Measurements from ENCODE around the gene SPO11. TPM values are rescaled to one million over a fixed set of nuclear protein-coding genes. Genes with fewer than 3 reads are reported as not detected.

SPO11 gene
- total RNA-seq, 1 experiment from 2014 or later, result not detected

DNA sequence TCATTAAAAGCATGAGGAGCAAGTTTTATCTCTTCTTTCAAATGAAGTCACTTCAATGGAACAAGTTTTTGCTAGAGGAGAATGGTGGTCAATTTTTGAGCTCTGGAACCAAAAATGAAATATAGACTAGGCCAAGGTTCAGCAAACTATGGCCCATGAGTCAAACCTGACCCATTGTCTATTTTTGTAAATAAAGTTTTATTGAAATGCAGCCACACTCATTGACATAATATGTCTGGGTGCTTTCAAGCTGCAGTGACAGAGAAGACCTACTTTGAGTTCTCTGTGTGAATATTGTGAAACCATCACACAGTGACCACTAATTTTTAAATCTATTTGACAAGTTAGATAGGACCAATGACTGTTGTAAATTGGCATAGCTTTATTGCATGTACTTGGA is 34.8 kb downstream of the SPO11 start:
- no peaks in the 10 kb centered on the region for H3K9me3 ChIP-seq (ENCODE audit: low read length)
- TF ChIP-seq, protein P1, sequence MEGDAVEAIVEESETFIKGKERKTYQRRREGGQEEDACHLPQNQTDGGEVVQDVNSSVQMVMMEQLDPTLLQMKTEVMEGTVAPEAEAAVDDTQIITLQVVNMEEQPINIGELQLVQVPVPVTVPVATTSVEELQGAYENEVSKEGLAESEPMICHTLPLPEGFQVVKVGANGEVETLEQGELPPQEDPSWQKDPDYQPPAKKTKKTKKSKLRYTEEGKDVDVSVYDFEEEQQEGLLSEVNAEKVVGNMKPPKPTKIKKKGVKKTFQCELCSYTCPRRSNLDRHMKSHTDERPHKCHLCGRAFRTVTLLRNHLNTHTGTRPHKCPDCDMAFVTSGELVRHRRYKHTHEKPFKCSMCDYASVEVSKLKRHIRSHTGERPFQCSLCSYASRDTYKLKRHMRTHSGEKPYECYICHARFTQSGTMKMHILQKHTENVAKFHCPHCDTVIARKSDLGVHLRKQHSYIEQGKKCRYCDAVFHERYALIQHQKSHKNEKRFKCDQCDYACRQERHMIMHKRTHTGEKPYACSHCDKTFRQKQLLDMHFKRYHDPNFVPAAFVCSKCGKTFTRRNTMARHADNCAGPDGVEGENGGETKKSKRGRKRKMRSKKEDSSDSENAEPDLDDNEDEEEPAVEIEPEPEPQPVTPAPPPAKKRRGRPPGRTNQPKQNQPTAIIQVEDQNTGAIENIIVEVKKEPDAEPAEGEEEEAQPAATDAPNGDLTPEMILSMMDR (conservative IDR thresholded peaks at IDR 0.05; ENCODE audit: low read depth, low read length), result no peak
- TF ChIP-seq EZH2phosphoT487 (IDR thresholded peaks at IDR 0.05; ENCODE audit: borderline replicate concordance, low read length) (no peak), EZH2 (IDR thresholded peaks at IDR 0.05; ENCODE audit: low read length, unreplicated experiment) (no peak)
- H3K79me2 ChIP-seq (ENCODE audit: low read length), result peaks cover 3% of the 10 kb centered on the region
- CTCF ChIA-PET, result no interaction called here
- peaks cover 70% of the 10 kb centered on the region for H3K36me3 ChIP-seq (ENCODE audit: low read depth, low read length)
- no peak overlapping the region for H3K27ac ChIP-seq (ENCODE audit: low read length)
- H3K4me3 ChIP-seq (ENCODE audit: low read length), result no peak overlapping the region
- H3K4me2 ChIP-seq (ENCODE audit: low read length), result no peak overlapping the region
- no peaks in the 10 kb centered on the region for H3K4me1 ChIP-seq (ENCODE audit: insufficient read depth, low read length)
- H4K20me1 ChIP-seq (ENCODE audit: low read length), result peaks cover 20% of the 10 kb centered on the region
- H3K9me2 ChIP-seq (replicated peaks; ENCODE audit: low read length), result no peaks in the 10 kb centered on the region
- POLR2A ChIA-PET (ENCODE audit: unreplicated experiment), result no interaction called here
- no TSS peak for BruUV-seq (replicated peaks)
- ATAC-seq (no peak), DNase-seq (no peak)
- H3K9ac ChIP-seq (ENCODE audit: low read length), result no peak overlapping the region
- no peaks in the 10 kb centered on the region for H3F3A ChIP-seq (ENCODE audit: low read length, unreplicated experiment)
- intact Hi-C loops (cut with micrococcal nuclease), result no loop called here
- H3K27me3 ChIP-seq (ENCODE audit: low read length), result no peaks in the 10 kb centered on the region
- no peak overlapping the region for H2AFZ ChIP-seq (ENCODE audit: low read length)

- CTCF ChIA-PET, result no interaction called here
- no peak for DNase-seq
- Histone ChIP-seq H3F3A (ENCODE audit: low read length, unreplicated experiment) (no peaks in the 10 kb centered on the region), H3K79me2 (ENCODE audit: low read length) (no peaks in the 10 kb centered on the region; the same call in 1 of the 2 replicates), H3K9me3 (ENCODE audit: low read length) (no peaks in the 10 kb centered on the region), H3K27me3 (ENCODE audit: low read length) (no peaks in the 10 kb centered on the region), H2AFZ (ENCODE audit: low read length) (no peak overlapping the region), H3K27ac (ENCODE audit: low read length) (no peak overlapping the region), H3K36me3 (ENCODE audit: low read depth, low read length) (peaks cover 92% of the 10 kb centered on the region), H3K9ac (ENCODE audit: low read length) (no peak overlapping the region), H3K4me2 (ENCODE audit: low read length) (no peak overlapping the region), H3K4me3 (ENCODE audit: low read length) (no peak overlapping the region), H3K4me1 (ENCODE audit: insufficient read depth, low read length) (no peaks in the 10 kb centered on the region), H3K9me2 (replicated peaks; ENCODE audit: low read length) (no peaks in the 10 kb centered on the region), H4K20me1 (ENCODE audit: low read length) (no peaks in the 10 kb centered on the region)
- ATAC-seq, result no peak
- POLR2A ChIA-PET (ENCODE audit: unreplicated experiment), result interaction anchor here (0.6 kb wide), 1 partner anchor 14 kb away, joined by 4 read pairs; no protein-coding TSS in a partner anchor
- no peak for TF ChIP-seq EZH2phosphoT487 (IDR thresholded peaks at IDR 0.05; ENCODE audit: borderline replicate concordance, low read length)
- TF ChIP-seq, protein P1 (conservative IDR thresholded peaks at IDR 0.05; ENCODE audit: low read depth, low read length), result no peak
- TF ChIP-seq EZH2 (IDR thresholded peaks at IDR 0.05; ENCODE audit: low read length, unreplicated experiment), result no peak
- intact Hi-C loops (cut with micrococcal nuclease), result no loop called here
- no TSS peak for BruUV-seq (replicated peaks)
Measured at GRCh38 chr20:57369596-57369995, 40.0 kb downstream of the SPO11 start.

- H3K4me2 ChIP-seq (ENCODE audit: low read length), result no peak overlapping the region
- TF ChIP-seq EZH2 (IDR thresholded peaks at IDR 0.05; ENCODE audit: low read length, unreplicated experiment) (no peak), EZH2phosphoT487 (IDR thresholded peaks at IDR 0.05; ENCODE audit: borderline replicate concordance, low read length) (no peak)
- TF ChIP-seq, protein P1 (conservative IDR thresholded peaks at IDR 0.05; ENCODE audit: low read depth, low read length), result no peak
- no peaks in the 10 kb centered on the region for H3K4me1 ChIP-seq (ENCODE audit: insufficient read depth, low read length)
- no peak overlapping the region for H3K27ac ChIP-seq (ENCODE audit: low read length)
- H3F3A ChIP-seq (ENCODE audit: low read length, unreplicated experiment), result no peaks in the 10 kb centered on the region
- no TSS peak for BruUV-seq (replicated peaks)
- no peaks in the 10 kb centered on the region for H3K9me3 ChIP-seq (ENCODE audit: low read length)
- DNase-seq (no peak), ATAC-seq (no peak)
- intact Hi-C loops (cut with micrococcal nuclease), result no loop called here
- CTCF ChIA-PET, result no interaction called here
- POLR2A ChIA-PET (ENCODE audit: unreplicated experiment), result no interaction called here
- H4K20me1 ChIP-seq (ENCODE audit: low read length), result no peaks in the 10 kb centered on the region
- H3K36me3 ChIP-seq (ENCODE audit: low read depth, low read length), result peaks cover 91% of the 10 kb centered on the region
- H3K79me2 ChIP-seq (ENCODE audit: low read length), result no peaks in the 10 kb centered on the region; the same call in 1 of the 2 replicates
- H3K4me3 ChIP-seq (ENCODE audit: low read length), result no peak overlapping the region
- H3K27me3 ChIP-seq (ENCODE audit: low read length), result no peaks in the 10 kb centered on the region
- no peaks in the 10 kb centered on the region for H3K9me2 ChIP-seq (replicated peaks; ENCODE audit: low read length)
- H3K9ac ChIP-seq (ENCODE audit: low read length), result no peak overlapping the region
- H2AFZ ChIP-seq (ENCODE audit: low read length), result no peak overlapping the region
Measured at GRCh38 chr20:57370316-57370715, 40.7 kb downstream of the SPO11 start.

Data from PC-3 (cell line).